HG02852 (cell line): ENCODE data around the gene MLF2.
A peak's percentile ranks its signal among the peaks of the same experiment; 100 is the strongest.
"Not testable (repeated sequence)": the region's sequence is repeated elsewhere in the genome, so short reads cannot be mapped to it uniquely, and the experiment has no call there.

Experiments used
- ATAC-seq: cut with Tn5 transposase; IDR thresholded peaks from one replicate; pipeline ENCODE4 v1.9.1; 2021; ENCODE audit warnings: mild to moderate bottlenecking, moderate library complexity; ENCODE audit not compliant: unreplicated experiment

The MLF2 gene

GRCh38 chr12:6735448-6736191 is 17.3 kb downstream of the MLF2 start:
- ATAC-seq: no peak

GRCh38 chr12:6734506-6735387 is 18.2 kb downstream of the MLF2 start:
- no peak for ATAC-seq

- no peak for ATAC-seq
Measured at GRCh38 chr12:6730169-6730568, 22.8 kb downstream of the MLF2 start.

- no peak for ATAC-seq
Measured at GRCh38 chr12:6729186-6729585, 23.8 kb downstream of the MLF2 start.

- ATAC-seq: no peak
Measured at GRCh38 chr12:6725350-6725749, 27.6 kb downstream of the MLF2 start.

- ATAC-seq: peak; percentile 25
Measured at GRCh38 chr12:6724409-6724797, 28.5 kb downstream of the MLF2 start.

- peak; percentile 91 for ATAC-seq
Measured at GRCh38 chr12:6723607-6724408, 29.1 kb downstream of the MLF2 start, which contains the start of gene COPS7A. Gene COPS7A (plus strand): TSS chr12:6724046. CDS start chr12:6724657, 611 bp downstream.

- no peak for ATAC-seq
Measured at GRCh38 chr12:6722863-6723262, 30.1 kb downstream of the MLF2 start.

- ATAC-seq: no peak
Measured at GRCh38 chr12:6716874-6717437, 36.0 kb downstream of the MLF2 start.

GRCh38 chr12:6716031-6716873 is 36.7 kb downstream of the MLF2 start:
- not testable (repeated sequence) for ATAC-seq

GRCh38 chr12:6708960-6709394 is 44.0 kb downstream of the MLF2 start:
- ATAC-seq: no peak

- not testable (repeated sequence) for ATAC-seq
Measured at GRCh38 chr12:6708351-6708750, 44.6 kb downstream of the MLF2 start.

GRCh38 chr12:6703631-6704030 is 49.3 kb downstream of the MLF2 start:
- ATAC-seq: no peak

GRCh38 chr12:6701078-6701768 is 51.7 kb downstream of the MLF2 start:
- ATAC-seq: no peak

- ATAC-seq: no peak
Measured at GRCh38 chr12:6700646-6701051, 52.3 kb downstream of the MLF2 start, which contains the start of gene PIANP. Gene PIANP (minus strand): TSS chr12:6700815. CDS start chr12:6698061, 2,754 bp downstream.

GRCh38 chr12:6699989-6700645 is 52.8 kb downstream of the MLF2 start:
- no peak for ATAC-seq

- ATAC-seq: no peak
Measured at GRCh38 chr12:6699259-6699988, 53.5 kb downstream of the MLF2 start.
